H9 (cell line): ENCODE measurements around the gene GSAP. TPM values are rescaled to one million over a fixed set of nuclear protein-coding genes. Genes with fewer than 3 reads are reported as not detected.

Experiments
- DNase-seq: peaks from one replicate; pipeline ENCODE4 v3.0.0-alpha.2; 2017
- H2AFZ ChIP-seq: one replicate; pipeline ENCODE4 v1.6.1; 2013; ENCODE audit warnings: mild to moderate bottlenecking, low read length, control low read depth, moderate library complexity
- H2AK5ac ChIP-seq: 2 replicates; pipeline ENCODE4 v1.6.1; 2013; ENCODE audit warnings: low read length, control low read depth, mixed read lengths; ENCODE audit not compliant: insufficient read length
- H2BK120ac ChIP-seq: one replicate; pipeline ENCODE4 v1.6.1; 2013; ENCODE audit warnings: low read depth, mild to moderate bottlenecking, low read length, control low read depth, inconsistent platforms; ENCODE audit not compliant: poor library complexity, severe bottlenecking
- H2BK12ac ChIP-seq: 2 replicates; pipeline ENCODE4 v1.6.1; 2013; ENCODE audit warnings: low read length, control low read depth, mixed read lengths, low read depth; ENCODE audit not compliant: insufficient read length
- H2BK15ac ChIP-seq: 2 replicates; pipeline ENCODE4 v1.6.1; 2013; ENCODE audit warnings: low read depth, low read length, control low read depth
- H2BK20ac ChIP-seq: one replicate; pipeline ENCODE4 v1.6.1; 2013; ENCODE audit warnings: low read depth, mild to moderate bottlenecking, low read length, control low read depth, inconsistent platforms; ENCODE audit not compliant: poor library complexity, severe bottlenecking
- H2BK5ac ChIP-seq: 2 replicates; pipeline ENCODE4 v1.6.1; 2013; ENCODE audit warnings: low read length, control low read depth, mixed read lengths; ENCODE audit not compliant: insufficient read length
- H3K14ac ChIP-seq: 2 replicates; pipeline ENCODE4 v1.6.1; 2013; ENCODE audit warnings: low read length, control low read depth; ENCODE audit not compliant: insufficient read depth
- H3K18ac ChIP-seq: 2 replicates; pipeline ENCODE4 v1.6.1; 2013; ENCODE audit warnings: low read depth, mild to moderate bottlenecking, mixed read lengths, low read length, control low read depth; ENCODE audit not compliant: insufficient read length
- H3K23ac ChIP-seq: 2 replicates; pipeline ENCODE4 v1.6.1; 2013; ENCODE audit warnings: low read length, control low read depth, mixed read lengths, low read depth; ENCODE audit not compliant: insufficient read length
- H3K23me2 ChIP-seq: 2 replicates; pipeline ENCODE4 v1.6.1; 2013; ENCODE audit warnings: low read depth, mild to moderate bottlenecking, mixed read lengths, low read length, control low read depth; ENCODE audit not compliant: insufficient read length, poor library complexity, severe bottlenecking
- H3K27ac ChIP-seq: 2 replicates; pipeline ENCODE4 v1.5.1; 2013; ENCODE audit warnings: low read length, control low read depth, mixed read lengths, low read depth; ENCODE audit not compliant: insufficient read length
- H3K27me3 ChIP-seq: 2 replicates; pipeline ENCODE4 v1.6.1; 2013; ENCODE audit warnings: low read length, control low read depth, inconsistent platforms; ENCODE audit not compliant: insufficient read depth
- H3K4ac ChIP-seq: 2 replicates; pipeline ENCODE4 v1.6.1; 2013; ENCODE audit warnings: low read depth, mild to moderate bottlenecking, control low read depth, inconsistent platforms, low read length, moderate library complexity
- H3K4me1 ChIP-seq: 2 replicates; pipeline ENCODE4 v1.6.1; 2013; ENCODE audit warnings: low read length, control low read depth, inconsistent platforms; ENCODE audit not compliant: insufficient read depth
- H3K4me2 ChIP-seq: 2 replicates; pipeline ENCODE4 v1.6.1; 2013; ENCODE audit warnings: low read length, control low read depth, mixed read lengths; ENCODE audit not compliant: insufficient read length, insufficient read depth
- H3K56ac ChIP-seq: 2 replicates; pipeline ENCODE4 v1.6.1; 2013; ENCODE audit warnings: low read depth, mild to moderate bottlenecking, mixed read lengths, low read length, control low read depth; ENCODE audit not compliant: insufficient read length
- H3K79me1 ChIP-seq: 2 replicates; pipeline ENCODE4 v1.6.1; 2013; ENCODE audit warnings: low read depth, mild to moderate bottlenecking, moderate library complexity, low read length, control low read depth, inconsistent platforms; ENCODE audit not compliant: insufficient read depth, poor library complexity, severe bottlenecking
- H3K79me2 ChIP-seq: 2 replicates; pipeline ENCODE4 v1.6.1; 2013; ENCODE audit warnings: low read length, control low read depth, inconsistent platforms; ENCODE audit not compliant: insufficient read depth
- H3K9ac ChIP-seq: 2 replicates; pipeline ENCODE4 v1.6.1; 2013; ENCODE audit warnings: low read length, control low read depth, mixed read lengths; ENCODE audit not compliant: insufficient read length; ENCODE audit errors: extremely low read depth
- H3K9me3 ChIP-seq: one replicate; pipeline ENCODE4 v1.6.1; 2013; ENCODE audit warnings: low read depth, low read length, inconsistent platforms; ENCODE audit not compliant: control insufficient read depth
- H3T11ph ChIP-seq: one replicate; pipeline ENCODE4 v1.6.1; 2013; ENCODE audit warnings: mild to moderate bottlenecking, low read length, control low read depth, inconsistent platforms
- H4K20me1 ChIP-seq: one replicate; pipeline ENCODE4 v1.6.1; 2013; ENCODE audit not compliant: control insufficient read depth, insufficient read length, insufficient read depth
- H4K5ac ChIP-seq: 2 replicates; pipeline ENCODE4 v1.6.1; 2013; ENCODE audit warnings: low read depth, mild to moderate bottlenecking, mixed read lengths, low read length, control low read depth; ENCODE audit not compliant: insufficient read length
- H4K8ac ChIP-seq: replicated peaks from 2 replicates; pipeline ENCODE4 v1.6.1; 2013; ENCODE audit warnings: low read length, control low read depth, mixed read lengths, low read depth; ENCODE audit not compliant: insufficient read length
- H4K91ac ChIP-seq: 2 replicates; pipeline ENCODE4 v1.6.1; 2013; ENCODE audit warnings: low read depth, mild to moderate bottlenecking, moderate library complexity, mixed read lengths, low read length, control low read depth; ENCODE audit not compliant: insufficient read length
- H3K27ac Mint-ChIP-seq, 3 experiments: 2 replicates in 2 of 3; 3 replicates in 1 of 3; pipeline ENCODE4 v1.8.0; 2020 to 2021; ENCODE audit warnings: mixed read lengths in 3 of 3, mild to moderate bottlenecking in 1 of 3, moderate library complexity in 1 of 3
- H3K27me3 Mint-ChIP-seq: 2 replicates; pipeline ENCODE4 v1.8.0; 2021; ENCODE audit warnings: low read depth, mild to moderate bottlenecking, moderate library complexity, mixed read lengths
- H3K36me3 Mint-ChIP-seq, 3 experiments: 2 replicates in 2 of 3; 3 replicates in 1 of 3; pipeline ENCODE4 v1.8.0; 2020 to 2021; ENCODE audit warnings: low read depth in 3 of 3, mixed read lengths in 3 of 3; ENCODE audit not compliant: insufficient read depth in 1 of 3
- H3K4me1 Mint-ChIP-seq, 2 experiments: 2 replicates each; pipeline ENCODE4 v1.8.0; 2020; ENCODE audit warnings: mixed read lengths in 2 of 2
- H3K4me3 Mint-ChIP-seq, 2 experiments: 2 replicates in 1 of 2; 3 replicates in 1 of 2; pipeline ENCODE4 v1.8.0; 2020 to 2021; ENCODE audit warnings: mild to moderate bottlenecking in 2 of 2, mixed read lengths in 2 of 2, moderate library complexity in 1 of 2
- H3K9me3 Mint-ChIP-seq, 2 experiments: 2 replicates in 1 of 2; 3 replicates in 1 of 2; pipeline ENCODE4 v1.8.0; 2020; ENCODE audit warnings: mild to moderate bottlenecking in 2 of 2, mixed read lengths in 2 of 2, moderate library complexity in 1 of 2
- WGBS: extraction: QIAGEN DNeasy Blood & Tissue Kit; methylation state at CpG from one replicate; pipeline ENCODE4 v1.1.7; 2013; ENCODE audit warnings: missing lambda C conversion rate, low lambda C conversion rate, mixed read lengths; ENCODE audit not compliant: insufficient read length; ENCODE audit errors: extremely low coverage; 5-methylcytosine and 5-hydroxymethylcytosine counted together
- total RNA-seq: library from RNA; stranded (reverse); gene quantifications from 2 replicates; pipeline ENCODE4 v1.2.1, GENCODE V29; 2021
- TF ChIP-seq, protein P1 (sequence below): fragments of 200-600 bp; sonication (generic); conservative IDR thresholded peaks from 3 replicates; pipeline ENCODE4 v1.8.0; 2021; ENCODE audit warnings: antibody characterized with exemption, mild to moderate bottlenecking

The GSAP gene
- total RNA-seq, 1 experiment from 2014 or later, result 1.9 TPM

DNA sequence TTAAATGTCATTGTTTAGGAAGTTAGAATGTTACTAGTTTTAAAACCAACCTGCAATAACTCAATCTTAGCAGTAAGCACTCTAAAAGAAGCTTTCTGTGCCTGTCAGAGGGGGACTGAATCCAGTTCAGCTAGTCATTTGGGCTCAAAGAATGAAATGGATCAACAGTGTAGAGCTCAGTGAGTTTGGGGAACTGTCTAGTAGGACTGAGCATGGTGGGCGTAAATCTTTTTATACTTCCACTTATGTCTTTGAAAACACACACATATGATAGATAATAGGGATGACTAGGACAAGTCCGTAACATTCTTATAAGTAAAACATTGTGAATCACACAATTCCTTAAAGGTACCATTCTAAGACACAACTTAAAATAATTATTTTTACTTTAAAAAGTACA is 11.5 kb downstream of the GSAP start:
- Histone ChIP-seq H3T11ph (no peak overlapping the region), H2BK5ac (no peak overlapping the region), H3K79me1 (no peaks in the 10 kb centered on the region), H3K4me2 (no peak overlapping the region), H3K4me1 (peaks cover 3% of the 10 kb centered on the region), H2BK20ac (no peak overlapping the region), H3K23ac (no peak overlapping the region), H3K9me3 (no peaks in the 10 kb centered on the region), H2AFZ (no peak overlapping the region), H3K18ac (no peak overlapping the region), H3K56ac (no peak overlapping the region), H2BK120ac (no peak overlapping the region), H2BK15ac (no peak overlapping the region), H4K8ac (no peak overlapping the region), H3K14ac (no peak overlapping the region), H4K20me1 (no peaks in the 10 kb centered on the region), H3K27me3 (no peaks in the 10 kb centered on the region), H3K9ac (no peak overlapping the region), H3K23me2 (no peaks in the 10 kb centered on the region), H3K79me2 (no peaks in the 10 kb centered on the region), H4K91ac (no peak overlapping the region), H3K27ac (no peak overlapping the region), H2BK12ac (no peak overlapping the region), H2AK5ac (no peak overlapping the region), H4K5ac (no peak overlapping the region), H3K4ac (no peak overlapping the region)
- Mint-ChIP-seq H3K4me1 (peaks cover 12 to 15% of the 10 kb centered on the region in 2 experiments), H3K9me3 (no peaks in the 10 kb centered on the region), H3K36me3 (no peaks in the 10 kb centered on the region), H3K4me3 (no peak overlapping the region), H3K27me3 (no peaks in the 10 kb centered on the region), H3K27ac (no peak overlapping the region)
- DNase-seq, result no peak
- WGBS, result no CpG with 5 or more reads among the region's 2 CpGs
- TF ChIP-seq, protein P1, sequence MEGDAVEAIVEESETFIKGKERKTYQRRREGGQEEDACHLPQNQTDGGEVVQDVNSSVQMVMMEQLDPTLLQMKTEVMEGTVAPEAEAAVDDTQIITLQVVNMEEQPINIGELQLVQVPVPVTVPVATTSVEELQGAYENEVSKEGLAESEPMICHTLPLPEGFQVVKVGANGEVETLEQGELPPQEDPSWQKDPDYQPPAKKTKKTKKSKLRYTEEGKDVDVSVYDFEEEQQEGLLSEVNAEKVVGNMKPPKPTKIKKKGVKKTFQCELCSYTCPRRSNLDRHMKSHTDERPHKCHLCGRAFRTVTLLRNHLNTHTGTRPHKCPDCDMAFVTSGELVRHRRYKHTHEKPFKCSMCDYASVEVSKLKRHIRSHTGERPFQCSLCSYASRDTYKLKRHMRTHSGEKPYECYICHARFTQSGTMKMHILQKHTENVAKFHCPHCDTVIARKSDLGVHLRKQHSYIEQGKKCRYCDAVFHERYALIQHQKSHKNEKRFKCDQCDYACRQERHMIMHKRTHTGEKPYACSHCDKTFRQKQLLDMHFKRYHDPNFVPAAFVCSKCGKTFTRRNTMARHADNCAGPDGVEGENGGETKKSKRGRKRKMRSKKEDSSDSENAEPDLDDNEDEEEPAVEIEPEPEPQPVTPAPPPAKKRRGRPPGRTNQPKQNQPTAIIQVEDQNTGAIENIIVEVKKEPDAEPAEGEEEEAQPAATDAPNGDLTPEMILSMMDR, result no peak
